ENCODE results near the gene VPS54. TPM values are rescaled to one million over a fixed set of nuclear protein-coding genes. Genes with fewer than 3 reads are reported as not detected.
"Not testable (repeated sequence)": the region's sequence is repeated elsewhere in the genome, so short reads cannot be mapped to it uniquely, and the experiment has no call there.

VPS54 gene
- total RNA-seq, 1 donor from 2014 or later: 18.7 TPM

DNA sequence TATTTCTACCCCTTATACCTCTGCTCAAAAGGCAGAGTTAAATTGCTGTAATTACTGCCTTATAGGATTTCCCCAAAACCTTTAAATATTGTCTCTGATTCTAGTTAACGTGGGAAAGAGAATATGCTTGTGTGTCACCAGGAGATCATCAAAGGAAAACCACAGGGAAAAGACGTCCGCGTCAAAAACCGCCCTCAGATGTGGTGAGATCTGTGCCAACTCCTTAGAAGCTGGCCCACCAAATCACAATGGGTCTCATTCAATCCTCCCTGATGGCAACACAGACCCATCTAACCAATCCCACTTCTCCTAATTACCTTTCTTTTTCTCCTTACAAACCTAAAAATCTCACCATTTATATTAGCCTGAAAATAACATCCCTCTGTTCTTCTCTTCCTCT lies 25.4 kb downstream of the VPS54 start:
- Mint-ChIP-seq H3K9me3 (ENCODE audit: unreplicated experiment) (peaks cover 13% of the 10 kb centered on the region), H3K27me3 (ENCODE audit: unreplicated experiment) (no peaks in the 10 kb centered on the region), H3K4me1 (ENCODE audit: low read depth, unreplicated experiment) (peaks cover 5% of the 10 kb centered on the region), H3K36me3 (ENCODE audit: unreplicated experiment) (peaks cover 25% of the 10 kb centered on the region), H3K27ac (ENCODE audit: unreplicated experiment) (no peak overlapping the region), H3K4me3 (ENCODE audit: unreplicated experiment) (no peak overlapping the region)
- TF ChIP-seq, protein P1, sequence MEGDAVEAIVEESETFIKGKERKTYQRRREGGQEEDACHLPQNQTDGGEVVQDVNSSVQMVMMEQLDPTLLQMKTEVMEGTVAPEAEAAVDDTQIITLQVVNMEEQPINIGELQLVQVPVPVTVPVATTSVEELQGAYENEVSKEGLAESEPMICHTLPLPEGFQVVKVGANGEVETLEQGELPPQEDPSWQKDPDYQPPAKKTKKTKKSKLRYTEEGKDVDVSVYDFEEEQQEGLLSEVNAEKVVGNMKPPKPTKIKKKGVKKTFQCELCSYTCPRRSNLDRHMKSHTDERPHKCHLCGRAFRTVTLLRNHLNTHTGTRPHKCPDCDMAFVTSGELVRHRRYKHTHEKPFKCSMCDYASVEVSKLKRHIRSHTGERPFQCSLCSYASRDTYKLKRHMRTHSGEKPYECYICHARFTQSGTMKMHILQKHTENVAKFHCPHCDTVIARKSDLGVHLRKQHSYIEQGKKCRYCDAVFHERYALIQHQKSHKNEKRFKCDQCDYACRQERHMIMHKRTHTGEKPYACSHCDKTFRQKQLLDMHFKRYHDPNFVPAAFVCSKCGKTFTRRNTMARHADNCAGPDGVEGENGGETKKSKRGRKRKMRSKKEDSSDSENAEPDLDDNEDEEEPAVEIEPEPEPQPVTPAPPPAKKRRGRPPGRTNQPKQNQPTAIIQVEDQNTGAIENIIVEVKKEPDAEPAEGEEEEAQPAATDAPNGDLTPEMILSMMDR (IDR thresholded peaks at IDR 0.05; ENCODE audit: partially characterized antibody, unreplicated experiment): no peak
- DNase-seq: no peak

DNA sequence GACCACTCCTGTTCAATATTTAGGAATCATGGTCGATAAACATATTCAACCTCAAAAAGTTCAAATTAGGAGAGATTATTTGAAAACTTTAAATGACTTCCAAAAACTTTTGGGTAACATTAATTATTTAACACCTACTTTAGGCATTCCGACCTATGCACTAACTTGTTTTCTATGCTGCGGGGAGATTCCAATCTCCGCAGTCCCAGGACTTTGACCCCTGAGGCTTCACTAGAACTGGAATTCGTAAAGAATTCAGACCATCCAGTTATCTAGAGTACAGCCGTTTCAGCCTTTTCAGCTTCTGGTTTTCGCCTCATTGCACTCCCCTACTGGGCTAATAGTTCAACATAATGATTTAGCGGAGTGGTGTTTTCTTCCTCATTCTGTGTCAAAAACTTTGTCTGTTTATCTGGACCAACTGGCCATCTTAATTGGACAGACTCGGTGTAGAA lies 26.1 kb downstream of the VPS54 start:
- not testable (repeated sequence) for DNase-seq

DNA sequence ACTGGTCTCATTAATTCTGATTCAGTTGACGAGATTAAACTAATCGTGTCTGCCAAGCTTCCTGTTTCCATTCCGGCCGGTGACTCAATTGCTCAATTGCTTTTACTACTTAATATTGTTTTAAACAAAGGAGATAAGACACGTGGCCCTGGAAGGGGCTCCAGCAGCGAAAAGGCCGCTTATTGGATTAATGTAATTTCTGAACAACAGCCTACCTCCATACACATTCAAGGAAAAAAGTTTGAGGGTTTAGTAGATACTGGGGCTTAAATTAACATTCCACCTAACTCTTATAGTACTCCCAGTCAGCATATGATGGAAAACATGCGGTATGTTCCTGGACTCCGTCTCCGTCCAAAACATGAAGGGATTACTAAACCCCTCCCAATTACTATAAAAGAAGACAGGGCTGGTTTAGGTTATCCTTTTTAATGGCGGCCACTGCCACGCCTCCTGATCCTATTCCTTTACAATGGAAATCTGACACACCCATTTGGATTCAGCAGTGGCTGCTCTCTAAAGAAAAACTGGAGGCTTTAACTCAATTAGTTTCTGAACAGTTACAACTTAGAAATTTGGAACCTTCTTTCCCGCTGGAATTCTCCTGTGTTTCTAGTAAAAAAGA lies 27.1 kb downstream of the VPS54 start:
- no peak overlapping the region for H3K27ac Mint-ChIP-seq (ENCODE audit: unreplicated experiment)
- H3K4me3 Mint-ChIP-seq (ENCODE audit: unreplicated experiment): no peak overlapping the region
- H3K9me3 Mint-ChIP-seq (ENCODE audit: unreplicated experiment): peaks cover 6% of the 10 kb centered on the region
- no peak for DNase-seq
- H3K36me3 Mint-ChIP-seq (ENCODE audit: unreplicated experiment): peaks cover 14% of the 10 kb centered on the region
- H3K27me3 Mint-ChIP-seq (ENCODE audit: unreplicated experiment): no peaks in the 10 kb centered on the region
- TF ChIP-seq, protein P1 (IDR thresholded peaks at IDR 0.05; ENCODE audit: partially characterized antibody, unreplicated experiment): no peak
- peaks cover 5% of the 10 kb centered on the region for H3K4me1 Mint-ChIP-seq (ENCODE audit: low read depth, unreplicated experiment)

More for the DNA sequence above, 26.1 kb downstream of the VPS54 start:
- not testable (repeated sequence) for H3K27ac Mint-ChIP-seq (ENCODE audit: unreplicated experiment); H3K27me3 Mint-ChIP-seq (ENCODE audit: unreplicated experiment); H3K4me1 Mint-ChIP-seq (ENCODE audit: low read depth, unreplicated experiment); H3K4me3 Mint-ChIP-seq (ENCODE audit: unreplicated experiment)
- peaks cover 21% of the 10 kb centered on the region for H3K36me3 Mint-ChIP-seq (ENCODE audit: unreplicated experiment)
- peaks cover 11% of the 10 kb centered on the region for H3K9me3 Mint-ChIP-seq (ENCODE audit: unreplicated experiment)

DNA sequence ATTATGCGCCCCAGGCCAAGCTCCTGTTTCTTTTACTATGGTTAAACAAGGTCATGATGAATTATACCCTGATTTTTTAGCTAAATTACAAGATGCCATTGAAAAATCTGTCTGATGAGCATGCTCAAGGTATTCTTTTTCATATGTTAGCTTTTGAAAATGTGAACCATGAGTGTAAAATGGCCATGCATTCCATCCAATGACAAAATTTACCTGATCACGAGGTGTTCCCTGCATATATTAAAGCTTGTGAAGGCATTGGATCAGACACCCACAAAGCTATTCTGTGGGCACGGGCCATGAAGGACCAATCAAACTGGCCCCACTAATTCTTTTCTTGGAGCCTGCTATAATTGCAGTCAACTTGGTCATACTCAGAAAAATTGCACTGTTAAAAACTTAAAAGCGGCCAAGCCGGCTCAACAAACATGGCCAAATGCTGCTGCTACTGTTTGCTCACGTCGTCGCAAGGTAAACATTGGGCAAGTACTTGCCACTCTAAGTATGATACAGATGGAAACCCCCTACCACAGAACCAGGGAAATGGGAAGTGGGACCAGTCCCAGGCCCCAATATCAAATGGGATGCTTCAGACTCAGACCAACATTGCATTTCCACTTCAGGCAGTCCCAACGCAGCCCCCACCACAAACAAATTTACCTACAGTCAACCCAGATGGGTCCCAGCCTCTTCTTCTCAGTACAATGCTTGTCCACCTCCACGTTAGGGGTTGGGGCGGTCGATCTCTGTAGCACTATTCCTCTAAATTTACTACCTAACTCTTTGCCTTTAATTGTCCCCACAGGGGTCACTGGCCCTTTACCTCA lies 27.8 kb downstream of the VPS54 start:
- H3K27ac Mint-ChIP-seq (ENCODE audit: unreplicated experiment); H3K36me3 Mint-ChIP-seq (ENCODE audit: unreplicated experiment); H3K4me3 Mint-ChIP-seq (ENCODE audit: unreplicated experiment); H3K4me1 Mint-ChIP-seq (ENCODE audit: low read depth, unreplicated experiment); DNase-seq; H3K27me3 Mint-ChIP-seq (ENCODE audit: unreplicated experiment); H3K9me3 Mint-ChIP-seq (ENCODE audit: unreplicated experiment): not testable (repeated sequence)

DNA sequence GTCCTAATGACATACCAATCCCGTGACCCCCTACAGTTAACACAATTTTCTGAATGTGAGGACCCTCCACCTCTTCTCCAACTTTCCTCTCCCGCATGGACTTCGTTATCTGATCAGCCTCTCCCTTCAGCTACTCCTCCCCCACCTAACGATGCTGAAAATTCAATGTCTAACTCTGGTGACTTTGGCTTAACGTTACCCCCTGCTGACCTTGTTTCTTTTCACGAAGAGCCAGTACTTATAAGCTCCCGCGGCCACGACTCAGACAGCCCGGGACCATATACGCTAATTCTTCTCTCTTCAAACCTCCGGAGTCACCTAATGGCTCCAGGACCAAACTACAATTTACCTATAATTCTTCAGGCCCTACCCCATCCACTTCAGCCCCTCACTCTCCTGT lies 29.2 kb downstream of the VPS54 start:
- peaks cover 4% of the 10 kb centered on the region for H3K9me3 Mint-ChIP-seq (ENCODE audit: unreplicated experiment)
- DNase-seq: no peak
- TF ChIP-seq, protein P1 (IDR thresholded peaks at IDR 0.05; ENCODE audit: partially characterized antibody, unreplicated experiment): no peak
- no peak overlapping the region for H3K27ac Mint-ChIP-seq (ENCODE audit: unreplicated experiment)
- H3K36me3 Mint-ChIP-seq (ENCODE audit: unreplicated experiment): peaks cover 8% of the 10 kb centered on the region
- peaks cover 5% of the 10 kb centered on the region for H3K4me1 Mint-ChIP-seq (ENCODE audit: low read depth, unreplicated experiment)
- no peaks in the 10 kb centered on the region for H3K27me3 Mint-ChIP-seq (ENCODE audit: unreplicated experiment)
- H3K4me3 Mint-ChIP-seq (ENCODE audit: unreplicated experiment): no peak overlapping the region

DNA sequence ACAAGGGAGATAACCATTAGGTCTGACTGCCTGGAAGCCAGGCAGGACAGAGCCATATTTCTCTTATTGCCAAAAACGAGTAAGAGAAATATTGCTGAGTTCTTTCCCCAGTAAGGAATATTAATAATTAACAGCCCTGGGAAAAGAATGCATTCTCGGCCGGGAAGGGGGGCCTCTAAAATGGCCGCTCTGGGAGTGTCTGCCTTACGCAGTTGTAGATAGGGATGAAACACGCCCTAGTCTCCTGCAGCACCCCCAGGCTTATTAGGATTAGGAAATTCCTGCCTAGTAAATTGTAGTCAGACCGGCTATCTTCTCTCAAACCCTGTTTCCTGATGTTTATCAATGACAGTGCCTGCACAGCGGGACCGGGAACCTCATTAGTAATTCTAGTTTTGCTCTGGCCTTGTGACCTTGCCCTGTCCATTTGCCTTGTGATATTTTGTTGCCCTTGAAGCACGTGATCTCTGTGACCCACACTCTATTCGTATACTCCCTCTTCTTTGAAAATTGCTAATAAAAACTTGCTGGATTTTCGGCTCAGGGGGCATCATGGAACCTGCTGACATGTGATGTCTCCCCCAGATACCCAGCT lies 30.3 kb downstream of the VPS54 start:
- H3K27ac Mint-ChIP-seq (ENCODE audit: unreplicated experiment); H3K4me3 Mint-ChIP-seq (ENCODE audit: unreplicated experiment); H3K4me1 Mint-ChIP-seq (ENCODE audit: low read depth, unreplicated experiment); H3K9me3 Mint-ChIP-seq (ENCODE audit: unreplicated experiment); H3K27me3 Mint-ChIP-seq (ENCODE audit: unreplicated experiment); DNase-seq; H3K36me3 Mint-ChIP-seq (ENCODE audit: unreplicated experiment): not testable (repeated sequence)
